NK-92 (cell line): ENCODE measurements around the gene TGIF1.
"Not testable (repeated sequence)": the region's sequence is repeated elsewhere in the genome, so short reads cannot be mapped to it uniquely, and the experiment has no call there.

ENCODE experiments used
- DNase-seq: peaks from one replicate; lab custom pipeline; 2025; ENCODE audit not compliant: unreplicated experiment; lab: John Stamatoyannopoulos, UW

Gene TGIF1

GRCh38 chr18:3455090-3455635 lies 5.2 kb downstream of the TGIF1 start:
- DNase-seq, result no peak

DNA sequence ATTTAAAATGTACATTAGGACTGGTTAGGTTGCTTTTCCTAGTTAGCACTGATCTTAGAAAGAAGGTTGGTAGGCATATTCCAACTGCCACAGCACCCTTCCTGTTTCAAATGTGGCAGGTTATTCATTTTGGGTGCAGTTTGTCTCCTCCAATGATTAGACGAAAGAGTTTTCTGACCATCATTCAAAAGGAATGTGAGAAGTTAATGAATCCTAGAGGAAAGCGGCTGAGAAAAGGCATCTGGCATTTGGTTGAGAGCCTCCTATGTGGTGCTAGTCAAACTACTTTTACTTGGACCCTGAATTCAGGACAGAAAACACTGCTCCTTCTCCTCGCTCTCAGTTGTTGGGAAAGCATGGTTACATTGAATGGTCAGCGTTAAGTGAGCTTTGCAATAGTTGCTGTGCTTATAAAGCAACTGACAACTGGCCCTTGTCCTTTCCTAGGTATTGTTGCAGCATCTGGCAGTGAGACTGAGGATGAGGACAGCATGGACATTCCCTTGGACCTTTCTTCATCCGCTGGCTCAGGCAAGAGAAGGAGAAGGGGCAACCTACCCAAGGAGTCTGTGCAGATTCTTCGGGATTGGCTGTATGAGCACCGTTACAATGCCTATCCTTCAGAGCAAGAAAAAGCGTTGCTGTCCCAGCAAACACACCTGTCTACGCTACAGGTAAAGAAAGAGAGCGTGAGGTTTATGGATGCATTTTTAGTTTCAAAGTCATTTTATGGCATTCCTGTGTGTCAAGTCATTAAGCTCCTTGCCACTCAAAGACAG lies 6.1 kb downstream of the TGIF1 start:
- DNase-seq, result no peak

GRCh38 chr18:3456686-3457069 lies 6.7 kb downstream of the TGIF1 start:
- DNase-seq, result no peak

DNA sequence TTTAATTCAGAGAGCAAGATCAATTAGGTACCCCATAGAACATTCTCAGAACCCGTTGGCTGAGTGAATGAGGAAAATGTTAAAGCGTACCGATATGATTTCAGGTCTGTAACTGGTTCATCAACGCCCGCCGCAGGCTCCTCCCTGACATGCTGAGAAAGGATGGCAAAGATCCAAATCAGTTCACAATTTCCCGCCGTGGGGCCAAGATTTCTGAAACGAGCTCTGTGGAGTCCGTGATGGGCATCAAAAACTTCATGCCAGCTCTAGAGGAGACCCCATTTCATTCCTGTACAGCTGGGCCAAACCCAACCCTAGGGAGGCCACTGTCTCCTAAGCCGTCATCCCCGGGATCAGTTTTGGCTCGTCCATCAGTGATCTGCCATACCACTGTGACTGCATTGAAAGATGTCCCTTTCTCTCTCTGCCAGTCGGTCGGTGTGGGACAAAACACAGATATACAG lies 7.3 kb downstream of the TGIF1 start:
- DNase-seq, result no peak

DNA sequence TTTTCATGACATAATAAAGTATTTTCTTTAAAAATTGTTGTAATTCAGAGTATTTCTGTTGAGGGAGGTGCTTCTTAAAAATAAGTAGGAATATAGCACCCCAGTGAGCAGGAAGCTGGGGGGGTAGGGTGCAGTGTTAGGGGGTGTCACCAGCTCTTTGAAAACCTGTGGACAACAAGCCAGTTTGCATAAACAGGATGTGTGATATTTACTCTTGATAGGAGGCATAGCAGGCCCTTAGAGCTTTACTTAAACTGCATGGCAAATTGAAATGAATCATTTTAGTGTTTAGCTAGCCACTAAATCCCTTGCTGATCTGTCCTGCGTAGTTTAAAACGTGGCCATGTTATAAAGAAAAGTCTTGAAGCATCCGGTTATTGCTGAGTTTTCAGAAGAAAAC lies 8.4 kb downstream of the TGIF1 start:
- DNase-seq, result no peak

GRCh38 chr18:3458952-3459853 lies 9.2 kb downstream of the TGIF1 start:
- no peak for DNase-seq

- no peak for DNase-seq
Observed at GRCh38 chr18:3460823-3461398, 10.9 kb downstream of the TGIF1 start.

GRCh38 chr18:3461704-3462103 lies 11.7 kb downstream of the TGIF1 start:
- no peak for DNase-seq

- DNase-seq, result no peak
Observed at GRCh38 chr18:3463051-3463450, 13.1 kb downstream of the TGIF1 start.

GRCh38 chr18:3466045-3466444 lies 16.1 kb downstream of the TGIF1 start:
- no peak for DNase-seq

DNA sequence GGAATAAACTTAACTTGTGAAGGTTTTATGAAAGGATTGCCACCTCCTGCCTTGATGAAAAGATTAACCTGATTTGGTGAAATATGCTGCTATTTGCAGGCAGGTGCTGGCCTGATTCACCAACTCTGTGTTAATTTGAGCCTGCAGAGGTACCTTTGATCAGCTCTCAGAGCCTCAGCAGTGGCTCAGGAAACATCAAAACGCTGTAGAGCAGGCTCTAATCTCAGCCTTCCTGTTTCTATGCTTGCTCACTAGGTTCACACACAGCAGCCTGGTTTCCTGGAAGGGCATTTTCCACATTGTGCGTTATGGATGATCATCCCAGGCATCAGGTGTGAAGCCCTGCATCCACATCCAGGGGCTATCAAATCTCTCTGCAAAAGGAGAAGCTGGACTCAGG lies 16.9 kb downstream of the TGIF1 start:
- DNase-seq, result no peak

DNA sequence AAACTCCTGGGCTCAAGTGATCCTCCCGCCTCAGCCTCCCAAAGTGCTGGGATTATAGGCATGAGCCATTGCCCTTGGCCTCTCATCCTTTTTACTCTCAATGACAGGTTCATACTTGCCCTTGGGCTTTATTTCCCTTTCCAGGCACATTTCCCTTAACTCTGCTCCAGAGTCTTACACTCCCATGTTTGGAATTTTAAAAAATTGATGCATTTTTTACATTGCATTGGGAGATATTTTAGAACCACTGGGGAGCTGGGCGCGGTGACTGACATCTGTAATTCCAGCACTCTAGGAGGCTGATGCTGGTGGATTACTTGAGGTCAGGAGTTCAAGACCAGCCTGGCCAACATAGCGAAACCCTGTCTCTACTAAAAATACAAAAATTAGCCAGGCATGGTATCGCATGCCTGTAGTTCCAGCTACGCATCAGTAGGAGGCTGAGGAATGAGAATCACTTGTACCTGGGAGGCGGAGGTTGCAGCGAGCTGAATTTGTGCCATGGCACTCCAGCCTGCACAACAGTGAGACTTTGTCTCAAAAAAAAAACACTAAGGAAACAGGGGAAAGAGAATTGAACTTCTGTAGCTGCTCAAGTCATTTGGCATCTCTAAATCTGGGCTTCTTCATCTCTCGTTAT lies 18.2 kb downstream of the TGIF1 start:
- no peak for DNase-seq

- no peak for DNase-seq
Observed at GRCh38 chr18:3468833-3469232, 18.9 kb downstream of the TGIF1 start.

DNA sequence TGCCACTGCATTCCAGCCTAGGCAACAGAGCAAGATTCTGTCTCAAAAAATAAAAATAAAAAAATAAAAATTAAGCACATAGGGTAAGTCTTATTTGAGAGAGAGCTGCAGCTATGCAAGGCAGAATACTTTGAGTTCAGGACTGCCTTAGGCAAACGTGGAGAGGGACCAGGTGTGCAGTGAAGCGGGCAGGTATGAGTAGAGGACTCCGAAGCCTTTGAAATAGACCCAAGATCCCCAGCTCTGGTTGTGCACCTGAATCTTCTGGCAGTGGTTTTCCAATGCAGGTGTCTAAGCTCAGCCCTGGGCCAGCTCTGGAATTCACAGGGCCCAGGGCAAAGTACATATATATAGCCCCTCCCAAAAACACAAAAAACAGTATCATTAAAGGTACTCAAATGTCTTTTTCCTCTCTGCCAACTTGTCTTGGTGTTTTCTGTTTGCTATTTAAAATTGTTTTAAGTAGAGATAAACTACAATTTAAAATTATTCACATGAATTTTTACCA lies 21.2 kb downstream of the TGIF1 start:
- DNase-seq, result no peak

GRCh38 chr18:3472121-3472520 lies 22.1 kb downstream of the TGIF1 start:
- not testable (repeated sequence) for DNase-seq

DNA sequence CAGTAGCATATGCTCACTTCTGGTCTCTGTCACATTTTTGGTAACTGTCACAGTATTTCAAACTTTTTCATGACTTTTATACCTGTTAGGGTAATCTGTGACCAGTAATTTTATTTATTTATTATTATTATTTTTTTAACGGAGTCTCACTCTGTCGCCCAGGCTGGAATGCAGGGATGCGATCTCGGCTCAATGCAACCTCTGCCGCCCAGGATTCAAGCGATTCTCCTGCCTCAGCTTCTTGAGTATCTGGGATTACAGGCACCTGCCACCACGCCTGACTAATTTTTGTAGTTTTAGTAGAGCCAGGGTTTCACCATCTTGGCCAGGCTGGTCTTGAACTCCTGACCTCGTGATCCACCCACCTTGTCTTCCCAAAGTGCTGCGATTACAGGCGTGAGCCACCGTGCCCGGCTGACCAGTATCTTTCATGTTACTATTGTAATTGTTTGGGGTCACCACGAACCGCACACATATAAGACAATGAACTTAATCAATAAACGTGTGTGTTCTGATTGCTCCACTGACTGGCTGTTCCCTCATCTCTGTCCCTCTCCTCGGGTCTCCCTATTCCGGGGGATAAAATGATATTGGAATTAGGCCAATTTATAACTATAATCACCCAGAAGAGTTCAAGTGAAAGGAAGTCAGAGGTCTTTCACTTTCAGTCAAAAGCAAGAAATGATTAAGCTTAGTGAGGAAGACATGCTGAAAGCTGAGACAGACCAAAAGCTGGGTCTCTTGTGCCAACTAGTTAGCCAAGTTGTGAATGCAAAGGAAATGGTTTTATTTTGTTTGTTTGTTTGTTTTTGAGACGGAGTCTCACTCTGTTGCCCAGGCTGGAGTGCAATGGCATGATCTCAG lies 22.9 kb downstream of the TGIF1 start:
- no peak for DNase-seq

DNA sequence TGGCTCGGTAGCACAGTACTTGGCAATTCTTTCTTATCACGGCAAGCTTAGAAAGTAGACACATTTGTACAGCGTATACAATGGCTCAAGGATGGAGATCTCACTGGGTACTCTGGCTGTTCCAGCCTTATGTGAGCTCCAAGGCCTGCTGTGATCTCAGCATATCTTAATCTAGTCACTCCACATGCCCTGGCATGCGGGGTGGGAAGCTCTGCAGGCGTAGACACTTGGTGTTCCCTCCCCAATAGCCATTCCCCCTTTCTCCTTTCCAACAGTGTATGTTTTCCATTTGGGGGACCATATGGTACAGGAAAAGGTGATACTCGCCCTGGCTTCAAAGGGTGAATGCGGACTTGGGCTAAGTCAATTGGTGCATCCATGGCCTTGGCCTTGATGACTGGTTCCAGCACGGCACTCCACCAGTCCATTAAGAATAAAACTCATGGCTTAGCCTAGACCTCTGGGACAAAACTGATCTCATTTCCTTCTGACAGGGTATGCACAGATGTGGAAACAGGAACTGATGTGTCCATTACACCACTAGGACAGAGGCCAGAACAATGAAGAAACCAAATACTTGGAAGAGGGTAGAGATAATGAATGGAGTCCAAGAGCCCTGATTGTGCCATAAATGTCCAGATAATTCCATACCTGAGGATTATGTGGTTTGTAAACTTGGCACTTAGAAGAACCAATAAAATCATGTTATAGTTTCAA lies 28.4 kb downstream of the TGIF1 start:
- DNase-seq, result no peak

DNA sequence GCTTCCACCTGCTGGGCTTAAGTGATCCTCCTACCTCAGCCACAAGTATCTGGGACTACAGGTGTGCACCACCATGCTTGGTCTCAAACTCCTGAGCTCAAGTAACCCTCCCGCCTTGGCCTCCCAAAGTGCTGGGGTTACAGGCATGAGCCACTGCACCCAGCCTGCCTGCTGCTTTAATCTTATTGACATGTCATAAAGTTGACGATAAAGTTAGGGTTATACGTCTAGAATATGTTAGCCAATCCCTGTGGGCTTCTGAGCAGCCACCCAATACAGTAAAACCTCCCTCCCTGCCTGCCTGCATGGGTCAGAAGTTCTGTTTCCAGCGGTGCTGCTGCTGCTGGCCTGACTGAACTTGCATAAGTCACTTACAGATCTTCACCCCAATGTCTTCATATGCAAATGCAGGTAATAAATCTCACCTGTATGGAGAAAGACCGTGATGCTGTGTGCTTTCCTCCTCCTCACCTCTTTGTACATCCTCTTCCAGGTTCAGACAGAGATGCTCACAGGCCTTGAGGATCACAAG lies 30.1 kb downstream of the TGIF1 start:
- DNase-seq, result no peak
